GM21381 (cell line): ENCODE measurements around the gene DGKD.

Source experiments
- ATAC-seq: cut with Tn5 transposase; IDR thresholded peaks from one replicate; pipeline ENCODE4 v1.9.1; 2021; ENCODE audit warnings: mild to moderate bottlenecking, moderate library complexity; ENCODE audit not compliant: unreplicated experiment

Gene DGKD

GRCh38 chr2:233426619-233427342 is 72.5 kb downstream of the DGKD start:
- ATAC-seq: no peak

GRCh38 chr2:233428008-233428407 is 73.7 kb downstream of the DGKD start:
- ATAC-seq: no peak

GRCh38 chr2:233428438-233428837 is 74.1 kb downstream of the DGKD start:
- no peak for ATAC-seq

- no peak for ATAC-seq
These were observed 75.0 kb downstream of the DGKD start for GRCh38 chr2:233429175-233429897.

GRCh38 chr2:233430081-233430480 is 75.8 kb downstream of the DGKD start:
- ATAC-seq: no peak

- ATAC-seq: no peak
These were observed 76.4 kb downstream of the DGKD start for GRCh38 chr2:233430651-233431050.

GRCh38 chr2:233433029-233433428 is 78.7 kb downstream of the DGKD start:
- ATAC-seq: no peak

GRCh38 chr2:233433794-233434193 is 79.5 kb downstream of the DGKD start:
- ATAC-seq: no peak

- no peak for ATAC-seq
These were observed 80.5 kb downstream of the DGKD start for GRCh38 chr2:233434666-233435330.

GRCh38 chr2:233435436-233436190 is 81.3 kb downstream of the DGKD start:
- ATAC-seq: no peak

- ATAC-seq: no peak
These were observed 81.9 kb downstream of the DGKD start for GRCh38 chr2:233436191-233436581.

GRCh38 chr2:233436691-233437438 is 82.6 kb downstream of the DGKD start:
- no peak for ATAC-seq

- ATAC-seq: no peak
These were observed 83.2 kb downstream of the DGKD start for GRCh38 chr2:233437439-233437955.

- no peak for ATAC-seq
These were observed 84.4 kb downstream of the DGKD start for GRCh38 chr2:233438573-233439147.

GRCh38 chr2:233439191-233439590 is 84.9 kb downstream of the DGKD start:
- ATAC-seq: no peak

- ATAC-seq: no peak
These were observed 86.0 kb downstream of the DGKD start for GRCh38 chr2:233440314-233440713.

- no peak for ATAC-seq
These were observed 86.4 kb downstream of the DGKD start for GRCh38 chr2:233440714-233441113.

GRCh38 chr2:233441161-233442027 is 87.1 kb downstream of the DGKD start:
- ATAC-seq: no peak

GRCh38 chr2:233442028-233442310 is 87.7 kb downstream of the DGKD start:
- no peak for ATAC-seq
